Neuron (in vitro differentiated cells): ENCODE measurements around the gene NAALADL2.

Experiments used
- H2AFZ ChIP-seq: one replicate; pipeline ENCODE4 v1.6.1; 2013; ENCODE audit warnings: low read depth, mild to moderate bottlenecking, inconsistent platforms, low read length, moderate library complexity
- H3K27me3 ChIP-seq: one replicate; pipeline ENCODE4 v1.6.1; 2013; ENCODE audit warnings: low read length; ENCODE audit not compliant: insufficient read depth
- H3K36me3 ChIP-seq: one replicate; pipeline ENCODE4 v1.6.1; 2013; ENCODE audit warnings: low read length; ENCODE audit not compliant: insufficient read depth
- H3K4me1 ChIP-seq: one replicate; pipeline ENCODE4 v1.6.1; 2013; ENCODE audit warnings: low read length; ENCODE audit not compliant: insufficient read depth
- H3K4me3 ChIP-seq: 2 replicates; pipeline ENCODE4 v1.5.1; 2013; ENCODE audit warnings: mild to moderate bottlenecking, low read length, moderate library complexity
- H3K9me3 ChIP-seq: one replicate; pipeline ENCODE4 v1.6.1; 2013; ENCODE audit warnings: low read length

The NAALADL2 gene

GRCh38 chr3:175018946-175019727, 160.0 kb downstream of the NAALADL2 start:
- Histone ChIP-seq H3K36me3 (no peaks in the 10 kb centered on the region), H2AFZ (no peak overlapping the region), H3K27me3 (no peaks in the 10 kb centered on the region), H3K4me3 (no peak overlapping the region), H3K4me1 (no peaks in the 10 kb centered on the region), H3K9me3 (no peaks in the 10 kb centered on the region)

- Histone ChIP-seq H3K4me1 (no peaks in the 10 kb centered on the region), H3K9me3 (no peaks in the 10 kb centered on the region), H2AFZ (no peak overlapping the region), H3K4me3 (no peak overlapping the region), H3K27me3 (no peaks in the 10 kb centered on the region), H3K36me3 (no peaks in the 10 kb centered on the region)
Observed at GRCh38 chr3:175020101-175020500, 161.0 kb downstream of the NAALADL2 start.

- Histone ChIP-seq H3K4me3 (no peak overlapping the region), H3K27me3 (no peaks in the 10 kb centered on the region), H2AFZ (no peak overlapping the region), H3K9me3 (no peaks in the 10 kb centered on the region), H3K4me1 (no peaks in the 10 kb centered on the region), H3K36me3 (no peaks in the 10 kb centered on the region)
Observed at GRCh38 chr3:175029828-175030227, 170.7 kb downstream of the NAALADL2 start.

GRCh38 chr3:175039875-175040274, 180.7 kb downstream of the NAALADL2 start:
- Histone ChIP-seq H3K9me3 (no peaks in the 10 kb centered on the region), H2AFZ (no peak overlapping the region), H3K4me3 (no peak overlapping the region), H3K36me3 (no peaks in the 10 kb centered on the region), H3K27me3 (no peaks in the 10 kb centered on the region), H3K4me1 (peaks cover 2% of the 10 kb centered on the region)

- Histone ChIP-seq H3K36me3 (no peaks in the 10 kb centered on the region), H3K27me3 (no peaks in the 10 kb centered on the region), H2AFZ (no peak overlapping the region), H3K4me3 (no peak overlapping the region), H3K9me3 (no peaks in the 10 kb centered on the region), H3K4me1 (peaks cover 2% of the 10 kb centered on the region)
Observed at GRCh38 chr3:175041369-175041768, 182.2 kb downstream of the NAALADL2 start.

GRCh38 chr3:175046601-175047000, 187.5 kb downstream of the NAALADL2 start:
- H3K4me3 ChIP-seq, result no peak overlapping the region
- H3K27me3 ChIP-seq, result no peaks in the 10 kb centered on the region
- no peak overlapping the region for H2AFZ ChIP-seq
- H3K9me3 ChIP-seq, result peaks cover 7% of the 10 kb centered on the region
- H3K36me3 ChIP-seq, result no peaks in the 10 kb centered on the region
- no peaks in the 10 kb centered on the region for H3K4me1 ChIP-seq

- H3K36me3 ChIP-seq, result no peaks in the 10 kb centered on the region
- H2AFZ ChIP-seq, result no peak overlapping the region
- peaks cover 7% of the 10 kb centered on the region for H3K9me3 ChIP-seq
- H3K4me3 ChIP-seq, result no peak overlapping the region
- no peaks in the 10 kb centered on the region for H3K27me3 ChIP-seq
- H3K4me1 ChIP-seq, result no peaks in the 10 kb centered on the region
Observed at GRCh38 chr3:175047786-175048185, 188.7 kb downstream of the NAALADL2 start.

GRCh38 chr3:175057401-175057800, 198.3 kb downstream of the NAALADL2 start:
- H3K27me3 ChIP-seq, result no peaks in the 10 kb centered on the region
- H2AFZ ChIP-seq, result no peak overlapping the region
- no peak overlapping the region for H3K4me3 ChIP-seq
- H3K4me1 ChIP-seq, result no peaks in the 10 kb centered on the region
- H3K9me3 ChIP-seq, result no peaks in the 10 kb centered on the region
- H3K36me3 ChIP-seq, result no peaks in the 10 kb centered on the region

GRCh38 chr3:175059788-175060187, 200.7 kb downstream of the NAALADL2 start:
- H3K36me3 ChIP-seq, result no peaks in the 10 kb centered on the region
- no peak overlapping the region for H3K4me3 ChIP-seq

GRCh38 chr3:175065497-175065896, 206.4 kb downstream of the NAALADL2 start:
- peaks cover 5% of the 10 kb centered on the region for H3K4me1 ChIP-seq
- no peak overlapping the region for H3K4me3 ChIP-seq
- H3K27me3 ChIP-seq, result no peaks in the 10 kb centered on the region
- H3K36me3 ChIP-seq, result no peaks in the 10 kb centered on the region
- no peak overlapping the region for H2AFZ ChIP-seq
- no peaks in the 10 kb centered on the region for H3K9me3 ChIP-seq

More at GRCh38 chr3:175059788-175060187, 200.7 kb downstream of the NAALADL2 start:
- H2AFZ ChIP-seq, result no peak overlapping the region
- no peaks in the 10 kb centered on the region for H3K27me3 ChIP-seq
- no peaks in the 10 kb centered on the region for H3K4me1 ChIP-seq
- H3K9me3 ChIP-seq, result no peaks in the 10 kb centered on the region

GRCh38 chr3:175066617-175067415, 207.7 kb downstream of the NAALADL2 start:
- Histone ChIP-seq H3K4me1 (peaks cover 5% of the 10 kb centered on the region), H3K4me3 (no peak overlapping the region), H2AFZ (no peak overlapping the region), H3K9me3 (no peaks in the 10 kb centered on the region), H3K27me3 (no peaks in the 10 kb centered on the region), H3K36me3 (no peaks in the 10 kb centered on the region)

- H3K9me3 ChIP-seq, result no peaks in the 10 kb centered on the region
- H3K27me3 ChIP-seq, result no peaks in the 10 kb centered on the region
- H3K36me3 ChIP-seq, result no peaks in the 10 kb centered on the region
- no peak overlapping the region for H2AFZ ChIP-seq
- peaks cover 10% of the 10 kb centered on the region for H3K4me1 ChIP-seq
- H3K4me3 ChIP-seq, result no peak overlapping the region
Observed at GRCh38 chr3:175068587-175068986, 209.5 kb downstream of the NAALADL2 start.

GRCh38 chr3:175070946-175071345, 211.8 kb downstream of the NAALADL2 start:
- no peaks in the 10 kb centered on the region for H3K27me3 ChIP-seq
- H3K36me3 ChIP-seq, result no peaks in the 10 kb centered on the region
- no peak overlapping the region for H3K4me3 ChIP-seq
- H2AFZ ChIP-seq, result no peak overlapping the region
- H3K9me3 ChIP-seq, result no peaks in the 10 kb centered on the region
- peaks cover 6% of the 10 kb centered on the region for H3K4me1 ChIP-seq
